ENCODE results near the gene SOX6. TPM values are rescaled to one million over a fixed set of nuclear protein-coding genes. Genes with fewer than 3 reads are reported as not detected.

Gene SOX6
- total RNA-seq, 2 experiments from 2014 or later = 0.20 TPM; not detected in 1

GRCh38 chr11:16110886-16111285, 245.5 kb downstream of the SOX6 start:
- Histone ChIP-seq H3K27me3 (ENCODE audit: control insufficient read depth in 1 of 2, insufficient read depth in 2 of 2, low read length in 2 of 2) (no peaks in the 10 kb centered on the region), H3K4me3 (ENCODE audit: low read length) (no peak overlapping the region), H3K36me3 (ENCODE audit: insufficient read depth, low read length) (no peaks in the 10 kb centered on the region), H3K27ac (ENCODE audit: low read depth in 1 of 2, low read length in 2 of 2) (no peak overlapping the region), H3K9me3 (ENCODE audit: control insufficient read depth in 1 of 2, insufficient read depth in 1 of 2, low read length in 2 of 2) (peaks cover 0 to 3% of the 10 kb centered on the region in 2 experiments), H3K4me1 (ENCODE audit: insufficient read depth, low read length) (no peaks in the 10 kb centered on the region)
- peaks cover 8% of the 10 kb centered on the region for H3K9me3 Mint-ChIP-seq
- POLR2A ChIA-PET = no interaction called here
- no peaks in the 10 kb centered on the region for H3K4me1 Mint-ChIP-seq (ENCODE audit: low read depth)
- H3K27ac Mint-ChIP-seq = no peak overlapping the region
- intact Hi-C loops (cut with DNase I, micrococcal nuclease) = no loop called here
- no peak overlapping the region for H3K4me3 Mint-ChIP-seq
- DNase-seq (no peak), ATAC-seq (ENCODE audit: poor library complexity) (no peak)
- no peaks in the 10 kb centered on the region for H3K36me3 Mint-ChIP-seq (ENCODE audit: low read depth)
- H3K27me3 Mint-ChIP-seq = no peaks in the 10 kb centered on the region
- TF ChIP-seq CTCF (IDR thresholded peaks at IDR 0.05) = no peak
- CTCF ChIA-PET = no interaction called here

GRCh38 chr11:16099343-16099900, 256.9 kb downstream of the SOX6 start:
- DNase-seq (no peak), ATAC-seq (ENCODE audit: poor library complexity) (no peak)
- no peaks in the 10 kb centered on the region for H3K4me1 ChIP-seq (ENCODE audit: insufficient read depth, low read length)
- Mint-ChIP-seq H3K4me3 (no peak overlapping the region), H3K4me1 (ENCODE audit: low read depth) (no peaks in the 10 kb centered on the region), H3K27me3 (no peaks in the 10 kb centered on the region), H3K9me3 (peaks cover 13% of the 10 kb centered on the region), H3K36me3 (ENCODE audit: low read depth) (no peaks in the 10 kb centered on the region), H3K27ac (no peak overlapping the region)
- no peaks in the 10 kb centered on the region for H3K9me3 ChIP-seq (ENCODE audit: control insufficient read depth in 1 of 2, insufficient read depth in 1 of 2, low read length in 2 of 2)
- ChIA-PET CTCF (no interaction called here), POLR2A (no interaction called here)
- no peak overlapping the region for H3K27ac ChIP-seq (ENCODE audit: low read depth in 1 of 2, low read length in 2 of 2)
- H3K4me3 ChIP-seq (ENCODE audit: low read length) = no peak overlapping the region
- intact Hi-C loops (cut with DNase I, micrococcal nuclease) = no loop called here
- TF ChIP-seq CTCF (IDR thresholded peaks at IDR 0.05) = no peak
- no peaks in the 10 kb centered on the region for H3K27me3 ChIP-seq (ENCODE audit: control insufficient read depth in 1 of 2, insufficient read depth in 2 of 2, low read length in 2 of 2)
- no peaks in the 10 kb centered on the region for H3K36me3 ChIP-seq (ENCODE audit: insufficient read depth, low read length)

GRCh38 chr11:16098526-16099205, 257.7 kb downstream of the SOX6 start:
- Mint-ChIP-seq H3K36me3 (ENCODE audit: low read depth) (no peaks in the 10 kb centered on the region), H3K4me1 (ENCODE audit: low read depth) (no peaks in the 10 kb centered on the region), H3K4me3 (no peak overlapping the region), H3K27ac (no peak overlapping the region), H3K27me3 (no peaks in the 10 kb centered on the region), H3K9me3 (peaks cover 12% of the 10 kb centered on the region)
- Histone ChIP-seq H3K9me3 (ENCODE audit: control insufficient read depth in 1 of 2, insufficient read depth in 1 of 2, low read length in 2 of 2) (no peaks in the 10 kb centered on the region), H3K36me3 (ENCODE audit: insufficient read depth, low read length) (no peaks in the 10 kb centered on the region), H3K27ac (ENCODE audit: low read depth in 1 of 2, low read length in 2 of 2) (no peak overlapping the region), H3K4me3 (ENCODE audit: low read length) (no peak overlapping the region), H3K4me1 (ENCODE audit: insufficient read depth, low read length) (no peaks in the 10 kb centered on the region), H3K27me3 (ENCODE audit: control insufficient read depth in 1 of 2, insufficient read depth in 2 of 2, low read length in 2 of 2) (no peaks in the 10 kb centered on the region)
- intact Hi-C loops (cut with DNase I, micrococcal nuclease) = no loop called here
- no peak for TF ChIP-seq CTCF (IDR thresholded peaks at IDR 0.05)
- DNase-seq = no peak
- no peak for ATAC-seq (ENCODE audit: poor library complexity)
- POLR2A ChIA-PET = no interaction called here
- CTCF ChIA-PET = no interaction called here
